ENCODE results near the gene UBE2D1.

The UBE2D1 gene

GRCh38 chr10:58347967-58348366 lies 13.2 kb downstream of the UBE2D1 start (continued):
- TF ChIP-seq TSHZ2 (CRISPR knock-in tag; IDR thresholded peaks at IDR 0.05) = no peak
- TF ChIP-seq PPARA (CRISPR knock-in tag; IDR thresholded peaks at IDR 0.05; ENCODE audit: borderline replicate concordance) = no peak
- no peak for TF ChIP-seq OSR1 (CRISPR knock-in tag; IDR thresholded peaks at IDR 0.05)
- TF ChIP-seq ZFP3 (CRISPR knock-in tag; IDR thresholded peaks at IDR 0.05) = no peak
- TF ChIP-seq PATZ1 (CRISPR knock-in tag; IDR thresholded peaks at IDR 0.05; ENCODE audit: borderline replicate concordance) = no peak

GRCh38 chr10:58348571-58349033 lies 13.8 kb downstream of the UBE2D1 start:
- TF ChIP-seq ISL1 (CRISPR knock-in tag; IDR thresholded peaks at IDR 0.05) (no peak), GLIS3 (CRISPR knock-in tag; IDR thresholded peaks at IDR 0.05) (no peak), RARB (CRISPR knock-in tag; IDR thresholded peaks at IDR 0.05) (no peak), BACH2 (CRISPR knock-in tag; IDR thresholded peaks at IDR 0.05; ENCODE audit: borderline replicate concordance) (no peak), ZNF565 (CRISPR knock-in tag; conservative IDR thresholded peaks at IDR 0.05; ENCODE audit: low read depth) (no peak), CSDC2 (CRISPR knock-in tag; IDR thresholded peaks at IDR 0.05) (no peak), ZFP30 (CRISPR knock-in tag; IDR thresholded peaks at IDR 0.05) (no peak), ZNF8 (CRISPR knock-in tag; IDR thresholded peaks at IDR 0.05) (no peak), TCF4 (CRISPR knock-in tag; IDR thresholded peaks at IDR 0.05; ENCODE audit: borderline replicate concordance) (no peak), ZC3H10 (CRISPR knock-in tag; IDR thresholded peaks at IDR 0.05) (no peak), OSR1 (CRISPR knock-in tag; IDR thresholded peaks at IDR 0.05) (no peak)
- ATAC-seq = no peak

GRCh38 chr10:58350023-58350422 lies 15.2 kb downstream of the UBE2D1 start:
- no peak for TF ChIP-seq POU6F1 (CRISPR knock-in tag; IDR thresholded peaks at IDR 0.05; ENCODE audit: borderline replicate concordance, low read depth)
- no peak for TF ChIP-seq ZNF70 (CRISPR knock-in tag; IDR thresholded peaks at IDR 0.05)
- TF ChIP-seq CSRNP3 (CRISPR knock-in tag; IDR thresholded peaks at IDR 0.05) = no peak
- no peak for TF ChIP-seq ARNTL (CRISPR knock-in tag; IDR thresholded peaks at IDR 0.05; ENCODE audit: borderline replicate concordance, low read depth)
- TF ChIP-seq ZC3H10 (CRISPR knock-in tag; IDR thresholded peaks at IDR 0.05) = no peak
- TF ChIP-seq ZFP30 (CRISPR knock-in tag; IDR thresholded peaks at IDR 0.05) = no peak
- ATAC-seq = no peak

- no peak for ATAC-seq
- TF ChIP-seq ESRRG (CRISPR knock-in tag; IDR thresholded peaks at IDR 0.05) (no peak), TSHZ2 (CRISPR knock-in tag; IDR thresholded peaks at IDR 0.05) (no peak), PATZ1 (CRISPR knock-in tag; IDR thresholded peaks at IDR 0.05; ENCODE audit: borderline replicate concordance) (no peak), GLIS3 (CRISPR knock-in tag; IDR thresholded peaks at IDR 0.05) (no peak), POU6F1 (CRISPR knock-in tag; IDR thresholded peaks at IDR 0.05; ENCODE audit: borderline replicate concordance, low read depth) (no peak), CSDC2 (CRISPR knock-in tag; IDR thresholded peaks at IDR 0.05) (no peak)
Measured at GRCh38 chr10:58350619-58351323, 16.0 kb downstream of the UBE2D1 start.
